Memory B cell (primary cell): ENCODE measurements around the gene CD209.
"Not testable (repeated sequence)": the region's sequence is repeated elsewhere in the genome, so short reads cannot be mapped to it uniquely, and the experiment has no call there.

Source experiments
- ATAC-seq: fragments of 150-1000 bp; cut with Tn5 transposase; 2 replicates; pipeline ENCODE4 v1.10.0; 2021; ENCODE audit warnings: low read depth, mild to moderate bottlenecking, moderate library complexity
- DNase-seq, 2 donors: peaks; one replicate each; pipeline ENCODE4 v3.0.0; 2022; ENCODE audit warnings: low spot score in 2 of 2
- H3K27ac Mint-ChIP-seq: one replicate; pipeline ENCODE4 v1.8.0; 2022; ENCODE audit warnings: mild to moderate bottlenecking, moderate library complexity, mixed read lengths
- H3K27me3 Mint-ChIP-seq: one replicate; pipeline ENCODE4 v1.8.0; 2022; ENCODE audit warnings: mixed read lengths
- H3K36me3 Mint-ChIP-seq: one replicate; pipeline ENCODE4 v1.8.0; 2022; ENCODE audit warnings: mild to moderate bottlenecking, mixed read lengths
- H3K4me1 Mint-ChIP-seq: one replicate; pipeline ENCODE4 v1.8.0; 2022; ENCODE audit warnings: mixed read lengths
- H3K4me3 Mint-ChIP-seq: one replicate; pipeline ENCODE4 v1.8.0; 2022; ENCODE audit warnings: mild to moderate bottlenecking, moderate library complexity, mixed read lengths
- H3K9me3 Mint-ChIP-seq: one replicate; pipeline ENCODE4 v1.8.0; 2022; ENCODE audit warnings: mixed read lengths

CD209 gene

DNA sequence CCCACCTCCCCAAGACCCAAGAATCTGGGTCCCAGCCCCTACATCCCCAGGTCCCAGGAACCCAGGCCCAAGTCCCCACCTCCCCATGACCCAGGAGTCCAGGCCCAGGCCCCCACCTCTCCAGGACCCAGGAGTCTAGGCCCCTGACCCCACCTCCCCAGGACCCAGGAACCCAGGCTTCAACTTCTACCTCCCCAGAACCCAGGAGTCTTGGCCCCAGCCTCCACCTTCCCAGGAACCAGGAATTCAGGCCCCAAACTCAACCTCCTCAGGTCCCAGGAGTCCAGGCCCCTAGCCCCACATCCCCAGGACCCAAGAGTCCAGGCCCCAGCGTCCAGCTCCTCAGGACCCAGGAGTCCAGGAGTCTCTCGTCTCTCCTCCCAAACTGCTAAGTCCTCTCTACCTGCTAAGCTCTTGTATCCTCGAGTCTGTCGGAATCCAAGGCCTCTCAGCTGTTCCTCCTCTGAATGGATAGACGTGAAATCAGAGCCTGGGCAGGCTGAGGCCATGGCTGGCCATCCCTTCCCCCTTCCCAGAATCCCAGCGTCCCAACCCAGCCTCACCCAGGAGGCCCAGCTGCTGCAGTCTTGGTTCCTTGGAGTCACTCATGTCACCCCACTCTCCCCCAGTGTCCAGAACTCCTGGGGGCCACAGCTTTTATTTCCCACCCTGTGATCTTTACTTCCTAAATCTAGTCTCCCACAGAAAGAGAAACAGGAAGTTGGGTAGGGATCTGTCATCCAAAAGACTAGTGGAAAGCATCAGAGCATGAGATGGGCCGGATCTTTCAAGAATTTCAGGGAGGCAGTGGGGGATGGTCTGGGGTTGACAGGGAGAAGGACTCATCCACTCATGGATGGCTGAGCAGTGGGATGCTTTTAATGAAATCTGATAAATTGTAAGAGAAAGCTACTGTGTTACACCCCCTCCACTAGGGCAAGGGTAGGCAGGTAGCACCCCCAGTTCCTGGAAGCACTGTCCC, at the start of gene CD209:
Gene CD209, minus strand, starts transcription at position 632 of the 982 bp plus-strand sequence. Its CDS starts 23 bp downstream, at position 609.
- Mint-ChIP-seq H3K4me1 (peaks cover 49% of the 10 kb centered on the region), H3K27ac (no peak within 1 kb of the TSS), H3K9me3 (peaks cover 5% of the 10 kb centered on the region), H3K27me3 (peaks cover 5% of the 10 kb centered on the region), H3K36me3 (peaks cover 1% of the 10 kb centered on the region), H3K4me3 (no peak within 1 kb of the TSS)
- no peak for DNase-seq
- no peak for ATAC-seq

GRCh38 chr19:7795555-7796161, 48.3 kb upstream of the CD209 start:
- ATAC-seq (no peak), DNase-seq (no peak)
- Mint-ChIP-seq H3K9me3 (peaks cover 3% of the 10 kb centered on the region), H3K36me3 (peaks cover 2% of the 10 kb centered on the region), H3K27ac (no peak overlapping the region), H3K27me3 (peaks cover 1% of the 10 kb centered on the region), H3K4me3 (no peak overlapping the region), H3K4me1 (peaks cover 2% of the 10 kb centered on the region)

- peaks cover 2% of the 10 kb centered on the region for H3K36me3 Mint-ChIP-seq
- peaks cover 5% of the 10 kb centered on the region for H3K4me1 Mint-ChIP-seq
- ATAC-seq (no peak), DNase-seq (no peak)
- H3K27ac Mint-ChIP-seq = no peak overlapping the region
- peaks cover 7% of the 10 kb centered on the region for H3K27me3 Mint-ChIP-seq
- no peak overlapping the region for H3K4me3 Mint-ChIP-seq
- H3K9me3 Mint-ChIP-seq = peaks cover 3% of the 10 kb centered on the region
These were observed 46.2 kb upstream of the CD209 start for GRCh38 chr19:7793493-7793892.

GRCh38 chr19:7792701-7793100, 45.4 kb upstream of the CD209 start:
- H3K4me1 Mint-ChIP-seq, H3K36me3 Mint-ChIP-seq, DNase-seq, H3K27ac Mint-ChIP-seq, H3K4me3 Mint-ChIP-seq, ATAC-seq, H3K9me3 Mint-ChIP-seq: not testable (repeated sequence)
- peaks cover 11% of the 10 kb centered on the region for H3K27me3 Mint-ChIP-seq

DNA sequence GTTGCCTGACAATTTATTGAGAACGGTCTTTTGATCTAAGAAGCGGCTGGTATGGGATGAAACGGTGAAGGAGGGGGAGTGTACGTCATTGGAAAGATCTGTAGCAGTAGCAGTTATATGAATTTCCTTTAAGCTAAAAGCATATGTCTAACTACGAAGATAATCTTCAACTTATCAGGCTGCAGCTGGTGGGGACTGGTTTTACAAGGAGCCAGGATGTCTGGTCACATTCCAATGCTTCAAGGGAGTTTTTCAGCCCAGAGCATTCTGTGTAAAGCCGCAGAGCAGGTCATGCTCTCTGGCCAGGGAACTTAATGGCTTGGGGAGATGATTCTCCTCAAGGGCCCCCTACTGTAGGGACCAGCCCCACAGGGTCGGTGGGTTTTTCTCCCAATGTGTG, 44.9 kb upstream of the CD209 start:
- Mint-ChIP-seq H3K4me3 (no peak overlapping the region), H3K36me3 (peaks cover 2% of the 10 kb centered on the region), H3K27me3 (peaks cover 14% of the 10 kb centered on the region), H3K4me1 (peaks cover 7% of the 10 kb centered on the region), H3K9me3 (peaks cover 3% of the 10 kb centered on the region), H3K27ac (no peak overlapping the region)
- no peak for ATAC-seq
- no peak for DNase-seq

DNA sequence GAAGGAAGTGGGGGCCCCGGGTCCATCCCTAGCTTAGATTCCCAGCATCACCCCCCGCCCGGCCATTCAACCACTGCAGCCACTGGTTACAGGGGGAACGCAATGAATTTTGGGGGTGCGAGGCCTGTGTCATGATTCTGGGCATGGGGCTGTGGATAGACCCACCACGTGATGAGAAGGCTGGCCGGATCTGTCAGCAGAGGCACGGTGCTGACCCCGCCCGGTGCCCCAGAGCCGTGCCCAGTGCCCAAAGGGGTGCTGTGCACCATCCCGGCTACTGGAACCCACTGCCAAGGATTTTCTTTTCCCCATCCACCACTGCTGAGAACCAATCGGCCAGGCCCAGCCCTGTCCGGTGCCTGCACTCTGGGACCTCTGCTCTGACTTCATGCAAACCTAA, 43.1 kb upstream of the CD209 start:
- H3K36me3 Mint-ChIP-seq = peaks cover 2% of the 10 kb centered on the region
- no peak for ATAC-seq
- H3K27me3 Mint-ChIP-seq = peaks cover 17% of the 10 kb centered on the region
- peaks cover 9% of the 10 kb centered on the region for H3K4me1 Mint-ChIP-seq
- H3K4me3 Mint-ChIP-seq = no peak overlapping the region
- DNase-seq = no peak
- peaks cover 3% of the 10 kb centered on the region for H3K9me3 Mint-ChIP-seq
- no peak overlapping the region for H3K27ac Mint-ChIP-seq

GRCh38 chr19:7789447-7789846, 42.1 kb upstream of the CD209 start:
- peaks cover 2% of the 10 kb centered on the region for H3K36me3 Mint-ChIP-seq
- H3K4me1 Mint-ChIP-seq = peaks cover 9% of the 10 kb centered on the region
- peaks cover 9% of the 10 kb centered on the region for H3K9me3 Mint-ChIP-seq
- ATAC-seq (peak; percentile 83), DNase-seq (peak; percentile 20 to 36)
- peak overlapping the region; percentile 72 for H3K4me3 Mint-ChIP-seq
- H3K27ac Mint-ChIP-seq = no peak overlapping the region
- peaks cover 17% of the 10 kb centered on the region for H3K27me3 Mint-ChIP-seq

GRCh38 chr19:7788933-7789323, 41.6 kb upstream of the CD209 start:
- Mint-ChIP-seq H3K27ac (no peak overlapping the region), H3K4me1 (peaks cover 9% of the 10 kb centered on the region), H3K4me3 (no peak overlapping the region), H3K9me3 (peaks cover 9% of the 10 kb centered on the region), H3K36me3 (peaks cover 2% of the 10 kb centered on the region), H3K27me3 (peaks cover 17% of the 10 kb centered on the region)
- DNase-seq = no peak
- no peak for ATAC-seq

DNA sequence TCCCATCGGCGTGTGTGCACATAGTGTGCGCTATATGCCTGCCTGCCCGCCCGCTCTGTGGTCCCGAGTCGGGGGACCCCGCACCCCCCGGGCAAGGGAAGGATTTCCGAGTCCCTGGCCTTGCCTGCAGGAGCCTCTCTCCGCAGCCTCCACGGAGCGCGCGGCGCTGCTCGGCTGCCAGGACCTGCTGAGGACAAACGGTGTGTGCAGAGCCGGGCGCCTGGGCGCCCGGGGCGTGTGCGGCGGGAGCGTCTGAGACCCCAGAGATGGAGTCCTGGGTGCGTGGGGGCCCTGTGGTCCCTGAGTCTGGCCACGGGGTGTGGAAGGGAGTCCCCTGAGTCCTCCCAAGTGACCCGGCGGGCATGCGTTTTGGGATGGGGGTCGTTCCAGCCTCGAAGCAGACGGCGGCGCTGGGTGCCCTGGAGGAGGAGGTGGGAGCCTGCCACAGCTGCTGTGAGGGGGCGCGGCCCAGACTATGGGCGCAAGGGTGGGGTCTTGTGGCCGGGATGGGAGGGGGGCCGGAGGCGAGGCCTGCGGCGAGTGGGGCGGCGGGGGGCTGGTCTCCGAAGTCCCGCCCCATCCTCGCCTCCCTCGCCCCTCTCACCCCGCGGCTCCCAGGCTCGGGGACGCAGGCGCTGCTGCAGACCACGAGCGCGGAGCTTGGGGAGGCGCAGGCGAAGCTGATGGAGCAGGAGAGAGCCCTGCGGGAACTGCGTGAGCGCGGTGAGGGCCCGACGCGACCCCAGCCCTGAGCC, 41.0 kb upstream of the CD209 start:
- ATAC-seq = no peak
- Mint-ChIP-seq H3K27me3 (peaks cover 21% of the 10 kb centered on the region), H3K9me3 (peaks cover 7% of the 10 kb centered on the region), H3K4me1 (peaks cover 9% of the 10 kb centered on the region), H3K36me3 (peaks cover 2% of the 10 kb centered on the region), H3K4me3 (peak overlapping the region; percentile 3), H3K27ac (no peak overlapping the region)
- DNase-seq = peak in 1 of 2 donors; percentile 35

DNA sequence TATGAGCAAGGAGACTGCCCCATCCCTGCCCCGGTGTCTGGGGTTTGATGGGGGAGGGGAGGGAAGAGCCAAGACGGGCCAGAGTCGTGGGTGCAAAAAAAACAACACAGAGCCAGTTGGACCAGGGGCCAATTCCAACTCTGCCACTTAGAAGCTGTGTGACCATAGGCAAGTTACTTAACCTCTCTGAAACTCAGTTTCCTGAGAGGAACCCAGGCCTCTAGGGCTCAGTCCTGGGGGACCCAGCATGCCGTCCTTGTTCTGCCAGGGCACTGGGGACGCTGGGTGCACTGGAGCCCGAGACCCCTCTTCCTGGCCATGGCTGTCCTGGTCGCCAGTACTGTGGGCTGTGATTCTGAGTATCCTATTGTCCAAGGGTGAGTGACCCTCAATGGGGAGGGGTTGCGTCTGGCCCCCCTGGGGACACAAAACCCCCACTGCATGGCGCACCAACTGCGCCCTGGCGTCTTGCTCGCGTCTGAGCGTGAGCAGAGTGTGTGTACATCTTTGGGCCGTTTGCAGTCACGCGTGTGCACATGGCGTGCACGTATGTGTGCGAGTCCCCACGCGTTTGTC, 40.4 kb upstream of the CD209 start:
- Mint-ChIP-seq H3K4me1 (peaks cover 9% of the 10 kb centered on the region), H3K27ac (no peak overlapping the region), H3K4me3 (peak overlapping the region; percentile 21), H3K9me3 (peaks cover 6% of the 10 kb centered on the region), H3K27me3 (peaks cover 21% of the 10 kb centered on the region), H3K36me3 (peaks cover 2% of the 10 kb centered on the region)
- no peak for ATAC-seq
- DNase-seq = no peak

- no peak overlapping the region for H3K27ac Mint-ChIP-seq
- H3K4me3 Mint-ChIP-seq = peak overlapping the region; percentile 21
- peaks cover under 1% of the 10 kb centered on the region for H3K36me3 Mint-ChIP-seq
- ATAC-seq = no peak
- peaks cover 20% of the 10 kb centered on the region for H3K27me3 Mint-ChIP-seq
- H3K9me3 Mint-ChIP-seq = peaks cover 6% of the 10 kb centered on the region
- peaks cover 9% of the 10 kb centered on the region for H3K4me1 Mint-ChIP-seq
- DNase-seq = no peak
These were observed 39.8 kb upstream of the CD209 start for GRCh38 chr19:7787141-7787540.

GRCh38 chr19:7784856-7785255, 37.5 kb upstream of the CD209 start:
- no peak overlapping the region for H3K27ac Mint-ChIP-seq
- H3K4me1 Mint-ChIP-seq = peaks cover 9% of the 10 kb centered on the region
- H3K4me3 Mint-ChIP-seq = no peak overlapping the region
- DNase-seq (no peak), ATAC-seq (no peak)
- peaks cover 6% of the 10 kb centered on the region for H3K9me3 Mint-ChIP-seq
- no peaks in the 10 kb centered on the region for H3K36me3 Mint-ChIP-seq
- H3K27me3 Mint-ChIP-seq = peaks cover 23% of the 10 kb centered on the region

DNA sequence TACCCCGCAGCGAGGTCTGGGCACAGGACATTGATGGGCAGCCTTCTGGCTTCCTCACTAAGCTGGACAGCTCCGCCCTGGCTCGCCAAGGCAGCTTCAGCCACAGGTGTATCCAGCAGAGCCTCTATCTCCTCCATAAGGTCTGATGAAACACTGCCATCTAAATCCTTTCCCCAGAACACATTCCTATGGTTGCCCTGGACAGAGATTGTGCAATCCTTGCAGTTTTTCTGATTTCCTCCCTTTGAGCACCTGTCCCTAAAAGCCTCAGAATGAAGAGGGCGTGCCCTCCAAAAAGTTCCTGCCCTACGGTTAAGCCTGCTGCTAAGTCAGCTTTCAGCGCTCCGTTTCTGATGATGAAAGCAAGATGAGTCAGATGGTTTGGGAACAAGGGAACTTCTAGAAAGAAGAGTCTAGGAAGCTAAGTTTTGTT, 36.7 kb upstream of the CD209 start:
- H3K9me3 Mint-ChIP-seq = peaks cover 6% of the 10 kb centered on the region
- H3K27ac Mint-ChIP-seq = no peak overlapping the region
- DNase-seq (no peak), ATAC-seq (no peak)
- H3K4me3 Mint-ChIP-seq = no peak overlapping the region
- no peaks in the 10 kb centered on the region for H3K36me3 Mint-ChIP-seq
- H3K4me1 Mint-ChIP-seq = peaks cover 6% of the 10 kb centered on the region
- H3K27me3 Mint-ChIP-seq = peaks cover 18% of the 10 kb centered on the region
